ENCODE data around the gene WNT3A. TPM values are rescaled to one million over a fixed set of nuclear protein-coding genes. Genes with fewer than 3 reads are reported as not detected.

Gene WNT3A
- polyA plus RNA-seq, 3 donors, result not detected

DNA sequence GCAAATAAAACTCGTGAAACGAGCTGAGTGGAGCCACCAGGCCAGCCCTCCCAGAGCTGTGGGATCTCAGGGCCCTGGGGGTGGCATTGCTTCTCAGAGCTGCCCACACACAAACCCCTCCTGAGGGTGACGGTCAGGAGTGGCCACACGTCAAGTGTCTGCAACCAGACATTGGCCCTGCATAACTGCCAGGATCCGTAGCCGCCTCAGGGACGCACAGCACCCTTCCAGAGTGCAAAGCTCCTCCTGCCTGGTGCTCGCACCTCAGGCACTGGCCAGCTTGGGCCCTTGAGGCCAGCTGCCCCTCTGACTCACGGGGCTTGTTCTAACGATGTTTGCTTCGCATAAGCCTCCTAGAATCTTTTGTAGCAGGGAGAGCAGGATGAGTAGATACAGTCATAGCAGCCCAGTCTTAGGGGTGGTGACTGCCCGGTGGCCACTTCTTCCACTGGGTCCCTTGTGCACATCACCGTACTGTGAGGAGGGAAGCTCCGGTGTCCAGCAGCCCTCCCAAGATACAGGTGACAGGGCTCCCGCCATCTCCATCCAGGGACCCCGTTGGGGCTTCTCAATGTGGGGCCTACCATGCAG lies 5.0 kb downstream of the WNT3A start:
- no peaks in the 10 kb centered on the region for H4K20me1 ChIP-seq (ENCODE audit: insufficient read depth, low read length)
- no peak overlapping the region for H3K9ac ChIP-seq (ENCODE audit: insufficient read depth, low read length, poor library complexity, severe bottlenecking)
- Mint-ChIP-seq H3K9me3 (peaks cover 0 to 4% (median 0%) of the 10 kb centered on the region in 7 donors), H3K36me3 (no peaks in the 10 kb centered on the region), H3K27me3 (ENCODE audit: low read depth in 3 of 3) (peaks cover 24 to 43% (median 30%) of the 10 kb centered on the region in 3 donors), H3K4me3 (no peak overlapping the region), H3K27ac (no peak overlapping the region), H3K4me1 (no peaks in the 10 kb centered on the region)
- intact Hi-C loops (cut with micrococcal nuclease), result no loop called here
- no peaks in the 10 kb centered on the region for H3K79me2 ChIP-seq (ENCODE audit: insufficient read depth, low read length)
- H3K4me3 ChIP-seq (replicated peaks in 1 of 3; ENCODE audit: low read depth in 2 of 3, low read length in 3 of 3), result no peak overlapping the region
- H3K4me2 ChIP-seq (replicated peaks; ENCODE audit: extremely low read depth, low read length, poor library complexity, severe bottlenecking), result no peak overlapping the region
- 89% methylated on average over 15 of the region's 16 CpGs for WGBS (ENCODE audit: insufficient coverage)
- DNase-seq, result no peak
- no peak overlapping the region for H2AFZ ChIP-seq (ENCODE audit: insufficient read depth, low read depth, low read length, poor library complexity, severe bottlenecking)
- peaks cover 6 to 29% of the 10 kb centered on the region in 2 donors for H3K27me3 ChIP-seq (ENCODE audit: control insufficient read depth in 2 of 2, insufficient read depth in 2 of 2, low read length in 2 of 2)
- H3K4me1 ChIP-seq (ENCODE audit: control insufficient read depth in 1 of 2, insufficient read depth in 2 of 2, low read length in 2 of 2), result no peaks in the 10 kb centered on the region
- no peaks in the 10 kb centered on the region for H3K36me3 ChIP-seq (replicated peaks in 1 of 2; ENCODE audit: control insufficient read depth in 1 of 2, insufficient read depth in 2 of 2, low read length in 2 of 2)
- no peaks in the 10 kb centered on the region for H3K9me3 ChIP-seq (replicated peaks in 1 of 2; ENCODE audit: control insufficient read depth in 1 of 2, insufficient read depth in 1 of 2, low read length in 2 of 2)
- no peak overlapping the region for H3K27ac ChIP-seq (ENCODE audit: low read depth in 1 of 2, low read length in 2 of 2)
- TF ChIP-seq, protein P1, sequence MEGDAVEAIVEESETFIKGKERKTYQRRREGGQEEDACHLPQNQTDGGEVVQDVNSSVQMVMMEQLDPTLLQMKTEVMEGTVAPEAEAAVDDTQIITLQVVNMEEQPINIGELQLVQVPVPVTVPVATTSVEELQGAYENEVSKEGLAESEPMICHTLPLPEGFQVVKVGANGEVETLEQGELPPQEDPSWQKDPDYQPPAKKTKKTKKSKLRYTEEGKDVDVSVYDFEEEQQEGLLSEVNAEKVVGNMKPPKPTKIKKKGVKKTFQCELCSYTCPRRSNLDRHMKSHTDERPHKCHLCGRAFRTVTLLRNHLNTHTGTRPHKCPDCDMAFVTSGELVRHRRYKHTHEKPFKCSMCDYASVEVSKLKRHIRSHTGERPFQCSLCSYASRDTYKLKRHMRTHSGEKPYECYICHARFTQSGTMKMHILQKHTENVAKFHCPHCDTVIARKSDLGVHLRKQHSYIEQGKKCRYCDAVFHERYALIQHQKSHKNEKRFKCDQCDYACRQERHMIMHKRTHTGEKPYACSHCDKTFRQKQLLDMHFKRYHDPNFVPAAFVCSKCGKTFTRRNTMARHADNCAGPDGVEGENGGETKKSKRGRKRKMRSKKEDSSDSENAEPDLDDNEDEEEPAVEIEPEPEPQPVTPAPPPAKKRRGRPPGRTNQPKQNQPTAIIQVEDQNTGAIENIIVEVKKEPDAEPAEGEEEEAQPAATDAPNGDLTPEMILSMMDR (IDR thresholded peaks at IDR 0.05), result no peak

DNA sequence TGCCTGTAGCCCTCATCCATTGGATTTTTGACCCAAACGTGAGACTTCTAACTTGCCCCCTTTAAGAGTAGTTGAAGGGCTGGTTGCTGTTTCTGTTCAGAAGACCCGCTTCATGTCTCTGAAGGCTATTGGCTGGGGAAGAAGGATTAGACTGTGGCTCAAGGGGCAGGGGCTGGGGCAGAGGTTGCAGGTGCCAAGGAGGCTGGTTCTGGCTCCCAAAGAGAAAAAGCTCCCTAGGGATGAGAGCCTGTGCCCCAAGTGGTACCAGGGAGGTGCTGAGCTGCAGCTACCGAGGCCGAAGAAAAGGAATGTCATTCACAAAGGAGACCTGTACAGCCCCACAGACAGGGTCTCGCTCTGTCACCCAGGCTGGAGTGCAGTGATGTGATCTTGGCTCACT lies 5.8 kb downstream of the WNT3A start:
- no peak overlapping the region for H3K4me3 Mint-ChIP-seq
- Histone ChIP-seq H3K4me3 (replicated peaks in 1 of 3; ENCODE audit: low read depth in 2 of 3, low read length in 3 of 3) (no peak overlapping the region), H3K79me2 (ENCODE audit: insufficient read depth, low read length) (no peaks in the 10 kb centered on the region), H3K9me3 (replicated peaks in 1 of 2; ENCODE audit: control insufficient read depth in 1 of 2, insufficient read depth in 1 of 2, low read length in 2 of 2) (no peaks in the 10 kb centered on the region), H3K27ac (ENCODE audit: low read depth in 1 of 2, low read length in 2 of 2) (no peak overlapping the region), H3K27me3 (ENCODE audit: control insufficient read depth in 2 of 2, insufficient read depth in 2 of 2, low read length in 2 of 2) (peaks cover 6 to 25% of the 10 kb centered on the region in 2 donors), H2AFZ (ENCODE audit: insufficient read depth, low read depth, low read length, poor library complexity, severe bottlenecking) (no peak overlapping the region), H3K9ac (ENCODE audit: insufficient read depth, low read length, poor library complexity, severe bottlenecking) (no peak overlapping the region), H3K4me1 (ENCODE audit: control insufficient read depth in 1 of 2, insufficient read depth in 2 of 2, low read length in 2 of 2) (no peaks in the 10 kb centered on the region), H3K36me3 (replicated peaks in 1 of 2; ENCODE audit: control insufficient read depth in 1 of 2, insufficient read depth in 2 of 2, low read length in 2 of 2) (no peaks in the 10 kb centered on the region), H4K20me1 (ENCODE audit: insufficient read depth, low read length) (no peaks in the 10 kb centered on the region), H3K4me2 (replicated peaks; ENCODE audit: extremely low read depth, low read length, poor library complexity, severe bottlenecking) (no peak overlapping the region)
- intact Hi-C loops (cut with micrococcal nuclease), result no loop called here
- DNase-seq, result no peak
- H3K27me3 Mint-ChIP-seq (ENCODE audit: low read depth in 3 of 3), result peaks cover 19 to 36% (median 25%) of the 10 kb centered on the region in 3 donors
- TF ChIP-seq, protein P1 (IDR thresholded peaks at IDR 0.05), result no peak
- no peak overlapping the region for H3K27ac Mint-ChIP-seq
- 98% methylated on average over 4 of the region's 5 CpGs for WGBS (ENCODE audit: insufficient coverage)
- H3K36me3 Mint-ChIP-seq, result no peaks in the 10 kb centered on the region
- no peaks in the 10 kb centered on the region for H3K4me1 Mint-ChIP-seq
- H3K9me3 Mint-ChIP-seq, result no peaks in the 10 kb centered on the region
